Stimulated activated CD4-positive, alpha-beta T cell treated with anti-CD3 and anti-CD28 coated beads, Interleukin-1b, Interleukin-23, amount 100 ng/mL, for 1 hour (primary cell): ENCODE data around the gene SEMA6B.

ENCODE experiments used
- DNase-seq, 2 donors: peaks; one replicate each; pipeline ENCODE4 v3.0.0-alpha.2; 2020; ENCODE audit warnings: low read depth in 2 of 2

Gene SEMA6B

DNA sequence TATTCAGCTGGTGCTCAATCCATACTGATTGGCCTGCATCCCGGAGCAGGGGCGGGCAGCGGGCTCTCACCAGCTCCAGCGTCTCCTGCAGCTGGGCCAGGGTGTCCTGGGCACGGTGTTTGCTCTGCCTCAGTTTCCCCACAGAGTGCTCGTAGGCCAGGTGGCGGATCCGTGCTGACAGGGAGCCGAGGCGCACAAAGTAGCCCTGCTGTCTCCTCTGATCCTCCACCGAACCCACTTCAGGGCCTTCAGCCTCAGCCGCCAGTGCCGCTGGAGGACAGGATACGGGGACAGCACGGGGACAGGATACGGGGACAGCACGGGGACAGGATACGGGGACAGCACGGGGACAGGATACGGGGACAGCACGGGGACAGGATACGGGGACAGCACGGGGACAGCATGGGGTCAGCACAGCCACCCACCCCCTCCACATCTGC is 33.9 kb downstream of the SEMA6B start:
- no peak for DNase-seq

DNA sequence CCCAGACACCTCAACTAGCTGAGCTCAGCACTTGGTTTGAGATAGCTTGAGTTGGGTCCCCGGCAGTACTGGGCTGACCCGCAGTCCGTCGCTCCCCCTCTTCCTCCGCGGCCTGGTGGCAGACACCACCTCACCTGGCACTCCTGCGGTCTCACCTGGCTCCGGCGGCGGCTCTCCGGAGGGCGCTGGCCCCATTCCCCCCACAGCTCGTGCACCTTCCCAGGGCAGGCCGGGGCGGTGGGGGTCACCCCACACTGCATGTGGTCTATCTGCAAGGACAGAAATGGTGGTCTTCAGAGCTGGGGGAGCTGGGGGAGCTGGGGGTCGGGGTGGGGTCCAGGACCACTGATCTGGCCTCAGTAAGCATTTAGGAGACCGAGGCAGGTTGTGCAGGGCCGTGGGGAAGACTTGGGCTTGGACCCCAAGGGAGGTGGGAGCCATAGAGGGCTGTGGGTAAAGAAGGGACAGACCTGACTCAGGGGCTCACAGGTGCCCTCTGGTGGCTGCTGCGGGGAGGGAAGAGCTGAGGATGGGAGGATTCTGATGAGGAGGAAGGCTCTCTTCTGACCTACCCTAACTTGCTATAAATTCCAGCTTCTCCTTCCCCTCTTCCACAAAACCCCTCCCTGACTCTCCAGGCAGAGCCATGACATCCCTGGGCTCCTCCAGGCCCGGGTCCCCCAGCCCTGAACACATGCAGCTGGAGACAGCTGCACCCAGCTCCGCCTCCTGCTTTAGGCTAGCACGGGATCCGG is 34.5 kb downstream of the SEMA6B start:
- peak; percentile 29 to 58 for DNase-seq

DNA sequence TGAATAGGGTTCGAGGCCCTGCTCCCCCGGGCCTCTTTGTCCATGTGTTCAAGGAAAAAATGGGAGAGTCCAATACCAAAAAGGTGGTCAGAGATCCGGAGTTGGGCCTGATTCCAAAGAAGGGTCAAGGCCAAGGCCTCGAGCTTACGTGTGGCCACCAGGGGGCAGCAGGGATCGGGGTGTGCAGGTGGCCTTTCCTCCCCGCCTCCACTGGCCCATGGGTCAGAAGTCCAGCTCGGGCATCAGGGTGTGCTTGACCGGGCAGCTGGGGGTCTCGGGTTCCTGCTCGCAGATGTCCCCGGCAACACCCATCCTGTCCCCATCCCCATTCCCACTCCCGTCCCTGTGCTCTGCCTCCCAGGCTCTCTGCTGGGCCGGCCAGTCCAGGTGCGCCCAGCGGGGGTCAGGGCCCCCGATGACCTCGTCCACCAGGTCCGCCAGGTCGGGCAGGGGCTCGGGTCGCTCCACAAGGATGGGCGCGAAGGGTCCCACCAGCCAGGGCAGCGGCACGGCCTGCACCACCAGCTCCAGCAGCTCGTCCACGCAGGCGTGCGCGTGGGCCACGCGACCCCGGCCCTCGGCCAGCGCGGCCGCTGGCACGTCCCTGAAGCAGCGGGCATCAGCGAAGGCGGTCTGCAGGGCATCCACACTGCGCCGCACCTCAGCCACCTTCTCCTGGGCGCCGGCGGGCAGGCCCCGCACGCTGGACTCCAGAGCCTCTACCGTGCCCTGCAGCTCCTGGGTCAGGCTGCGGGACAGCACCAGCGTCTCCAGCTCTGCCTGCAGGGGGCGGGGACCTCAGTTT is 36.0 kb downstream of the SEMA6B start:
- no peak for DNase-seq

DNA sequence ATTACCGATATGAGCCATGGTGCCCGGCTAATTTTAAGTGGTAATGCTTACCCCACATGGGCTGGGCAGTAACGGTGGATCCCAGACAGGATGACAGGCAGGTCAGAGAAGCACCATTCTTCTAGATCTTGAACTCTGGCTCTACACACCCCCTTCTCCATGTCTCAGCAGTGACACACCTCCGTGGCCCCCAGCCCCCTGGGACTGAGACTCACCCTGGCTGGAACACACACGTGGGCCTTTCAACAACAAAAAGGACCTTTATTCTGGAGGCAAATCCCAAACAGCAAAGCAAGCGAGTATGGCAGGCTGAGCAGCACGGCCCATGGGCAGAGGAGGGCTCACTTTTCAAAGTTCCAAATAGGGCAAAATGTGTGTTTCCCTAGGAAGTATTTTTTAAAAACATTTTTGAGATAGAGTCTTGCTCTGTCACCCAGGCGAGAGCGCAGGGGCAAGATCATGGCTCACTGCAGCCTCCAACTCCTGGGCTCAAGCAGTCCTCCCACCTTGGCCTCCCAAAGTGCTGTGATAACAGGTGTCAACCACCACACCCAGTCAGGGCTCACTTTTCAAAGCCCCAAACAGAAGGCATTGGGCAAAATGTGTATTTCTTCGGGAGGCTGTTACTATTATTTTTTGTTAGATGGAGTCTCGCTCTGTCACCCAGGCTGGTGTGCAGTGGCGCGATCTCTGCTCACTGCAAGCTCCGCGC is 37.0 kb downstream of the SEMA6B start:
- no peak for DNase-seq

DNA sequence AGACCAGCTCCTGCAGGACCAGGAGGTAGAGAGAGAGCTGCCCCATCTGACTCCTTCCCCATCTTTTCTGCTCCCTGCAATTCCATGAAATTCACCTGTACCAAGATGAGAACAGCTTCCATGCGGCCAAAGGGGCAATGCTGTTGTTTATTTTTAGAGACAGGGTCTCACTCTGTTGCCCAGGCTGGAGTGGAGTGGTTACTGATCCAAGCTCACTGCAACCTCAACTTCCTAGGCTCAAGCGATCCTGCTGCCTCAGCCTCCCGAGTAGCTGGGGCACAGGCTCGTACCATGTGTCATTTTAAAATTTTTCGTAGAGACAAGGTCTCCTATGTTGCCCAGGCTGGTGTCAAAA is 37.6 kb downstream of the SEMA6B start:
- DNase-seq = no peak

DNA sequence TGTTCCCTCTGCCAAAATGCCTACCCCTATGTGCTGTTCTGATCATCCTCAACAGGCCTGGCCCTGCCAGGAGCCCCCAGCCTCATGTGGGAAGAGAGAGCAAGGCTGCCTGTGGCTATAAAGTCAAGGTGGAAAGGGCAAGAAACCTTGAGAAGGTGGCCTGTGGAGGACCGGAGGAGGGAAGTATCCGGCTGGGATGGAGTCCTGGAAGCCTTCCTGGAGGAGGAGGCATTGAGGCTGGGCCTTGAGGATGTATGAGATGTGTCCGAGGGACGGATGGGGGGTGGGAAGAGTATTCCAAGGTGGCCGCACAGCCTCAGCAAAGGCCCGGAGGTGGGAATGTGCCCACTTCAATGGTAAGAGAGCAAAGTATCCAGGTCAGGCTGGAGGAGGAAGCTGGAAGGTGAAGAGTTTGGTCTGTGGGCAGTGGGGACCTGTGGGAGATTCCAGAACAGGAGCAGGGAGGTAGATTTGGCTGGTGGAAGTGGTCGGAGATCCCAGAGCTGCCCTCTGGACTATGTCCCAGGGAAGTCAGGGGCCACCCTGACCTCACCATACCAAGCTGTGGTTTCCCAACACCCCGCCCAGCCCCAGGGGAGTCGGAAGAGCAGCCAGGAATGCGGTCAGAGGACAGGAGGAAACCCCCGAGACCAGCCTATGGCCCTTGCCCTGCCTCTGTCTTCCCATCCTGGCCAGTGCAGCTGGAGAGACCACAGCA is 38.2 kb downstream of the SEMA6B start:
- DNase-seq = no peak

DNA sequence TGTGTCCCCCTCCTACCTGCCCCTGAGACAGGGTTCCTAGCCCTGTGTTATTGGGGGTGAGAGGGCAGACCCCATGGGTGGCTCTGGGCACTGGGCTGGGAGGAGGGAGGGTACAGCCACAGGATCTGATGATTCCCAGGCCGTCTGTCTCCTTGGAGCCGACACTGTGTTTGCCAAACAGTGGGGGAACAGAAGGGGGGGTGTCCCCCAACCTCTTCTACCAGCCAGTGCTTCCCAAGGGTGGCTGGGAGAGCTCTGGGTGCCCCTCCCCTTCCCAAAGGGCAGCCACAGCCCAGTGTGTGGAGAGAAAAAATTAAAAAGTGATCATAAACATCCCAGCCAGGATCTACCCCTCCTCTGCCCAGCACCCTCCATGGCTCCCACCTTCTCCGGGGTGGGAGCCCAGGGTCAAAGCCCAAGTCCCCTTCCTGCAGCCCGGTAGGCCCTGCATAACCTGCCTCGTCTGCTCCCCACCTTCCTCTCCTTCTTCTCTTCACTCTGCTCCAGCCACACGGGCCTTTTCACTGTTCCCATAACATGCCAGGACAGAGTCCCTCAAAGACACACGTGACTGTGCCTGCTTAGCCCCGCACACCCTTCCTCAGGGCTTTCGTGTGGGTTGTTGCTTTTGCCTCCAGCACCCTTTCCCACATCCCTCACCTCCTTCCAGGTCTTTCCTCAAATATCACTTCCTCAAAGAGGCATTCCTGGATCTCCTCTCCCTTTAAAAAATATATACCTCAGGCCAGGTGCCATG is 39.8 kb downstream of the SEMA6B start:
- DNase-seq = no peak

DNA sequence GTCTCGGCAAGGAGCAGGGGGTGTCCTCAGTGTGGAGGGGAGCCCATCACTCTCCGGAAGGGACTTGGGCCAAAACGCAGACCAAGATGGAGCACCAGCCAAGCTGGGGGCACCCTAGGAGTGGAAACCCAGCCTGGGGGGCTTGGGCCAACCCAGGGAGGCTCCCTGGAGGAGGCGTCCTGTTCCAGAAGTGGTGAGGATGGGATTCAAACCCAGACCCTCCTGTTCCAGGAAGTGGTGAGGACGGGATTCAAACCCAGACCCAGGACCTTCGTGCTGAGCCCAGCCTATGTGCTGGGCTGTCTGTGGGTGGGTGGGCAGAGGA is 40.4 kb downstream of the SEMA6B start:
- DNase-seq = no peak

DNA sequence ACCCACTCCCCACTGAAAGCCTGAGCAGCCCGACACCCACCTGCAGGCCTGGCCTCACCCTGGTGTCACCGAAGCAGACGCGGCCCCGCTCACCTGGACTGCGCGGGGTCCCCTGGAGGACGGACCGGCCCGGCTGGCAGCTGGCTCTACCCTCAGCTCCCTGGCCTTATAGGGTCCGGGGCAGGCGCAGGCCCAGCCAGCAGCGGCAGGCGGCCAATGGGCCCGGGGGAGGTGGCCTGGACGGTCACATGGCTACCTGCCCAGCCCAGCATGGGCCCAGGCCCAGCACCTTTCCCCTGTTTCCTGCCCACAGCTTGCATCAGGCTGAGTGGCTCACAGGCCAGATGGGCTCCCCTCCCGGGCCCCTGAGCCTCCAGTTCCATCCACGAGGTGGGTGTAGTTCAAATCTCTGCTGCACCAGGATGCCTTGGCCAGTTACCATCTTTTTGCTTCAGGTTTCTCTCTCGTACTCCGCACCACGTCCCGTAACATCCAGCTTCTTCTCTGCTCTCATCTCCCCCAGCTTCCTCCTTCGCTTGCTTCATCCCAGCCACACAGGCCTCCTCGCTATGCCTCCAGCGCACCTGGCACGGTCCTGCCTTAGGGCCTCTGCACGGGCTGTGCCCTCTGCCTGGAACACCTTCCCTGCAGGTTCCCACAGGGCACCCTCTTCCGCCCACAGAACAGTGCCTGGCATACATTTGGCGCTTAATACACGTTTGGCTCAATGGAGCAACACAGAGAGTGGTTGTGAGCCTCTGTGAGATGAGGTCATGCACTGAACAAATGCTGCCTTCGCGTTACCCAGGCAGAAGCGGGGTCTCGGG is 40.9 kb downstream of the SEMA6B start, which contains the start of gene PLIN4:
Gene PLIN4 (minus strand): TSS at position 142 of the 827 bp plus-strand sequence. CDS start 214 bp downstream, outside the sequence.
- no peak for DNase-seq

DNA sequence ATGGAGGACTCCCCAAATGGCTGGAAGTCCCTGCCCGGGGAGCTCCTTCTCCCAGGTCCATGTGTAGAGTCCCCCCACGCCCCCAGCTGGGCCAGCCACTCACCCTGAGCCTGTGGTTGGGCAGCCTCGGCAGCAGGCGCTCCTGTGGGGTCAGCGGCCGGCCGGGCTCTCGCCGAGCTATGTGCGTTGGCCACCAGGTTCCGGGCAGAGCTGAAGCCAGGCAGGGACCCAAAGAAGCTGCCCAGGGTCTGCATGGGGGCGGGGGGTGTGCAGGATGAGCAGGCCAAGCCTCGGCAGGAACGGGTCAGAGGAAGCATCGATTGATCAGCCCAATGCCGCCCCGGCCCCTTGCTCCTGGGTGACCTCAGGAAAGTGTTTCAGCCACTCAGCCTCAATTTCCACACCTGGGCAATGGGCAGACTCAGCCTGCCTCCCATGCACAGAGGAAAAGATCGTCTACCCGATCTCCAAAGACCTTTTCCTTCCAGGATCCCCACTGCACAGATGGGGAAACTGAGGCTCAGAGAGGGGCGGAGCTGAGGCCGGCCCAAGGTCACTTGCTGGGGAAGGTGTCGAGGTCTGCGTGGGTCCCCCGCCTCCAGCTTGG is 41.9 kb downstream of the SEMA6B start:
- DNase-seq = no peak

DNA sequence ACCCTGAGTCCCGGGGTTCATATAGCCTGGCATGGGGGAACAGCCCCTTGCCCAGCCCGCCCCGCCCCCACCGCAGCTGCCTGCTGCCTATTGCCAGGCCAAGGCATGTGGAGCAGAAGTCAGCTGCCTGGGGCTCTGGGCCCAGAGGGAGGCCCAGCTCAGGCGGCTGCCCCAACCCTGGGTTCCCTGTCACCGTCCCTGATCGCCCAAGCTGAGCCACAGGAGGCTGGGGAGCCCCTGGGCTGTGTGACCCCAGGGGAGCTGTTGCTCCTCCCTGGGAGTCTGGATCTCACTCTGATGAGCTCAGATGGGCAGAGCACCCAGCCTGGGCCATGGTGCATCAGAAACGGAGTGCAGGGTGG is 42.6 kb downstream of the SEMA6B start:
- DNase-seq = no peak

DNA sequence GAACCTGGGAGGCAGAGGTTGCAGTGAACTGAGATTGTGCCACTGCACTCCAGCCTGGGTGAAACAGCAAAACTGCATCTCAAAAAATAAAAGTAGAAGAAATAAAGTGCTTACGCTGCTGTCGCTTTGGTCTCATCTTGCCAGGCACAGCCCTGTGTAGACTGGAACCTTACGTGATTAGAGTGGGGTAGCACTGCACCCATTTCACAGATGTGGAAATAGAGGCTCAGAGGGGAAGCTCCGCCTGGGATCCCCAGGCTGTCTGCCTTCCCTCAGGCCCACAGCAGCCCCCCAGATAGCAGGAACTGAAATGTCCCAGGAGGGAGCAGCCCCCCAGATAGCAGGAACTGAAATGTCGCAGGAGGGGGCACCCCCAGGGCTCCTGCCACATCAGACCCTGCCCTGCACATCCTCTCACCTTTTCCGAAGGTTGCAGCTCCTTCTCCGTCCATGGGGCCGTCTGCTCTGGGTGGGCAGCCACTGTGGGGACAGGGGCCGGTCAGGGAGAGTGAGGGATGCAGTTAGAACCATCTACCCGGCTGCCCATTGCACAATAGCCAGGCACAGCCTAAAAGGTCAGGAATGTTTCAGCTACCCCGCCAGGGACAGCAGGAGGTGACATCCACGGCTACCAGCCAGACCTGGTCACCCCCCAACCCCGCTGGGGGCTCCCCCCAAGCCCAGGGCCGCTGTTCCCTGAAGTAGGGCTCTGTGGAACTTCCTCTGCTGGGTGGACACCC is 43.1 kb downstream of the SEMA6B start:
- DNase-seq = no peak

DNA sequence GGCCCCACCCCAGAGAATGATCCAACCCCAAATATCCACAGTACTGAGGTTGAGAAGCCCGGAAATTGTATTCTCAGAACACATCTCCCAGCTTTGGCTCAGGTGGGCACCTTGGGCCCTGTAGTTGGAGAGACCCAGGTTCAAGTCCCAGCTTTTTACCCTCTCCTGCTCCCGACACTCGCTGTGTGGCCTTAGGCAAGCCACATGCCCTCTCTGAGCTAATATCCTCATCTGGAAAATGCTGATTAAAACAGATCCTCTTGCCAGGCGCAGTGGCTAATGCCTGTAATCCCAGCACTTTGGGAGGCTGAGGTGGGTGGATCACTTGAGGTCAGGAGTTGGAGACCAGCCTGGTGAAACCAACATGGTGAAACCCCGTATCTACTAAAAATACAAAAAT is 43.8 kb downstream of the SEMA6B start:
- DNase-seq = no peak

DNA sequence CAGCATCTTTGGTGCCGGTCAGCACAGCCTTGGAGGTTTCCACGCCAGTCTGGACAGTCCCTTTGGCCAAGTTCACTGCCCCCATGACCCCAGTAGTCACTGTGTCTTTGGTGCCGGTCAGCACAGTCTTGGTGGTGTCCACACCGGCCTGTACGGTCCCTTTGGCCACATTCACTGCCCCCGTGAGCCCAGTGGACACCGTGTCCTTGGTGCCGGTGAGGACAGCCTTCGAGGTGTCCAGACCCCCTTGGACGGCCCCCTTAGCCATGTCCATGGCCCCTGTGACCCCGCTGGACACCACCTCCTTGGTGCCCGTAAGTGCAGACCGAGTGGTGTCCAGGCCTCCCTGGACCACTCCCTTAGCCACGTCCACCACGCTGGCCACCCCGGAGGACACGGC is 46.2 kb downstream of the SEMA6B start:
- DNase-seq = no peak

DNA sequence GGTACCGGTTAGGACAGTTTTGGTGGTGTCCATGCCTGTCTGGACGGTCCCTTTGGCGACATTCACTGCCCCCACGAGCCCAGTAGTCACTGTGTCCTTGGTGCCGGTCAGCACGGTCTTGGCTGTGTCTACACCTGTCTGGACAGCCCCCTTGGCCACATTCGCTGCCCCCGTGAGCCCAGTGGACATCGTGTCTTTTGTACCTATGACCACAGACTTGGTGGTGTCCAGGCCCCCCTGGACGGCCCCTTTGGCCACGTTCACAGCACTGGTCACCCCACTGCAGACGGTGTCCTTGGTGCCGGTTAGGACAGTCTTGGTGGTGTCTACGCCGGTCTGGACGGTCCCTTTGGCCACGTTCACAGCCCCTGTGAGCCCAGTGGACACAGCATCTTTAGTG is 47.4 kb downstream of the SEMA6B start:
- no peak for DNase-seq

DNA sequence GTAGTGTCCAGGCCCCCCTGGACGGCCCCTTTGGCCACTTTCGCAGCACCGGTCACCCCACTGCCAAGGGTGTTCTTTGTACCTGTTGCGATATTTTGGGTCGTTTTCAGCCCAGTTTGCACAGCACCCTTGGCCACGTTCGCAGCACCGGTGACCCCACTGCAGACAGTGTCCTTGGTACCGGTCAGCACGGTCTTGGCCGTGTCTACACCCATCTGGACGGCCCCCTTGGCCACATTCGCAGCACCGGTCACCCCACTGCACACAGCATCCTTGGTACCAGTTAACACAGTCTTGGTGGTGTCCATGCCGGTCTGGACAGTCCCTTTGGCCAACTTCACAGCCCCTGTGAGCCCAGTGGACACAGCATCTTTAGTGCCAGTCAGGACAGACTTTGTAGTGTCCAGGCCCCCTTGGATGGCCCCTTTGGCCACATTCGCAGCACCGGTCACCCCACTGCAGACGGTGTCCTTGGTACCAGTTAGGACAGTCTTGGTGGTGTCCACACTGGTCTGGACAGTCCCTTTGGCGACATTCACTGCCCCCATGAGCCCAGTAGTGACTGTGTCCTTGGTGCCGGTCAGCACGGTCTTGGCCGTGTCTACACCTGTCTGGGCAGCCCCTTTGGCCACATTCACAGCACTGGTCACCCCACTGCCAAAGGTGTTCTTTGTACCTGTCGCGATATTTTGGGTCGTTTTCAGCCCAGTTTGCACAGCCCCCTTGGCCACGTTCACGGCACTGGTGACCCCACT is 48.0 kb downstream of the SEMA6B start:
- DNase-seq = no peak

DNA sequence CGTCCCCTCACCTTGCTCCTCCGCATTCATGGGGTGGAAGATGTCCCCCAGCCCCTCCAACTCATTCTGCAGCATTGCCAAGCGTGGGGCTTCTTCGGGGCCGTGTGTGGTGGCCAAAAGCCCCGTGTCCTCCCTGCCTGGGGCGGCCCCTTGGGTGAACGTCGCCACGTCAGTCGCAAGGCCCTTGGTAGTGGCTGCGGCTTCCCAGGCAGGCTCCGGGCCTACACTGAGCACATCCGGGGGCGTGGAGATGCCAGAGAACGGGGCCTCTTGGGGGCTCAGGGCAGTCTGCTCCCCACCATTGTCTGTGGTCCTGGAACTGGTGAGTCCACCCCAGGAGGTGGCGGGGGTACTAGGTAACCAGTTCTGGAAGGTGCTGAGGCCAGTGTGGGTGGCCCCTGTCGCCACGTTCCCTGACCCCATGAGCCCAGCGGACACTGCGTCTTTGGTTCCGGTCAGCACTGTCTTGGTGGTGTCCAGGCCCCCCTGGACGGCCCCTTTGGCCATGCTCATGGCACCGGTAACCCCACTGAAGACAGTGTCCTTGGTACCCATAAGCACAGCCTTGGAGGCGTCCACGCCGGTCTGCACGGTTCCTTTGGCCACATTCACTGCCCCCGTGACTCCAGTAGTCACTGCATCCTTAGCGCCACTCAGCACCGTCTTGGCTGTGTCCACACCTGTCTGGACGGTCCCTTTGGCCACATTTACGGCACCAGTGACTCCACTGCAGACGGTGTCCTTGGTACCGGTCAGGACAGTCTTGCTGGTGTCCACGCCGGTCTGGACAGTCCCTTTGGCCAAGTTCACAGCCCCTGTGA is 48.8 kb downstream of the SEMA6B start:
- no peak for DNase-seq

DNA sequence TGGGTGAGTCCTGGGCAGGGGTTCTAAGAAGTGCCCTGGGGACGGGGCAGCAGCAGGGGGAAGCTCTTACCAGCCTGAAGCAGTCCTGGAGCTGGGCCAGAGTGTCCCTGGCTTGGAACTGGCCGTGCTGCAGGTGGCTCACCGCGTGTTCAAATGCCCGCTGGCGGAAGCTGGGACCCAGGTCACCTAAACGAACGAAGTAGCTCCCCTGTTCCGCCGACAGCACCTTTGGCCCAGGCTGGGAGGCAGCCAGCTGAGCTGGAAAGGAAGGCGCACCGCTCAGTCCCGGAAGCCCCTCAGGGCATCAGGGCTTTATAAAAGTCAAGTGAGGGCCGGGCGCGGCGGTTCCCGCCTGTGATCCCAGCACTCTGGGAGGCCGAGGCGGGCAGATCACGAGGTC is 50.8 kb downstream of the SEMA6B start:
- no peak for DNase-seq
